GM11168 (cell line): ENCODE data around the gene SMARCB1.
"Not testable (repeated sequence)": the region's sequence is repeated elsewhere in the genome, so short reads cannot be mapped to it uniquely, and the experiment has no call there.

Experiments
- in situ Hi-C: fragments of 300-500 bp; cut with MboI; formaldehyde crosslinking; loops from one replicate; pipeline ENCODE4 v1.12.0; 2022; ENCODE audit warnings: low sequenced_read_pairs; ENCODE audit not compliant: unreplicated experiment

SMARCB1 gene

GRCh38 chr22:23841292-23841691 lies 54.5 kb downstream of the SMARCB1 start:
- in situ Hi-C loops: no loop called here

DNA sequence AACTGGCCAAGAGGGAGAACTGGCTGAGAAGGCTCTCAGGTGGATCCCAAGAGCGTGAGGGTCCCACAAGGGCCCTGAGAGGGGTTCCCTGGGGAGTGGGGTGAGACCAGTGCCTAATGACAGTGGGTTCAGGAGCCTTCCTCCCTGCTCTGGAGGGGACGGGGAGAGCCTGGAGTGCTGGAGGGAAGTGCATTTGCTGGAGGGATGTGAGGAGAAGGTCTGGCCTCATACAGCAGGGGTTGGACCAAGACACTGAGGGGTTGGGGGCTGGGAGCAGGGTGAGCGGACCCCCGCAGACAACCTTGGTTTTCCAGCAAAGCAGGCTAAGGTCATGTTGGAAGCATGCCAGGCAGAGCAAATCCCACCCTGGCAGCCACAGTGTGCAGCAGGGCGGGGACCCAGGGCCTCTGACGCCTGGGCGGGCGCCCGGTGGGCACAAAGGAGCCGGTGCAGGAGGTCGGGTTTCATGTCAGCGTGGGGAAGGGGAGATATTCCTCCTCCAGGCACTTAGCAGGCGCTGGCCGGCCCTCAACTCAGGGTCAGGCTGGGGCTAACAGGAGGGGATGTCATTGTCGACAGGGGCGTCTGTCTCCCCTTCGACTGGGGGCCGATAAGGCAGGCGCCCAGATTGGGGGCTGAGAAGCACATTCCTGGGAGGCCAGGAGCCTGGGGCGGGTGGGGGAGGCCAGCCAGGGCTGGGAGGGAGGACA lies 55.1 kb downstream of the SMARCB1 start:
- in situ Hi-C loops: no loop called here

DNA sequence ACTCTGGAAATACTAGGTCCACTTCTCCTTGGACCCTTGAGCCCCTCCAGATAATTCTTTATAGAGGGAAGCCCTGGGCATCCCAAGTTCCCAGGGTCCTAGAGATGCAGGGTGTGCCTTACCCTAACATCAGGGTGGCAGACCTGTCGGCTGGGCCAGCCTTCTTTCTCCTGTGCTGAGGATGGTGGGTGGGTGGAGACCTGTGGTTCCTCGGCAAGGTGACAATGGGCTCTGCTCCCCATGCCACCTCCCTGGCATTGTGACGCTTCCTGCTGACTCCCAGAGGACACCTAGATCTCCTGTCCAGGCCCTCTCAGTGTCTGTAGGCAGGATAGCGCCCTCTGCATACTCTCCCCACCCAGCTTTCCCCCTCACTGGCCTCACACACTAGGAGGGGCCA lies 55.8 kb downstream of the SMARCB1 start:
- in situ Hi-C loops: no loop called here

DNA sequence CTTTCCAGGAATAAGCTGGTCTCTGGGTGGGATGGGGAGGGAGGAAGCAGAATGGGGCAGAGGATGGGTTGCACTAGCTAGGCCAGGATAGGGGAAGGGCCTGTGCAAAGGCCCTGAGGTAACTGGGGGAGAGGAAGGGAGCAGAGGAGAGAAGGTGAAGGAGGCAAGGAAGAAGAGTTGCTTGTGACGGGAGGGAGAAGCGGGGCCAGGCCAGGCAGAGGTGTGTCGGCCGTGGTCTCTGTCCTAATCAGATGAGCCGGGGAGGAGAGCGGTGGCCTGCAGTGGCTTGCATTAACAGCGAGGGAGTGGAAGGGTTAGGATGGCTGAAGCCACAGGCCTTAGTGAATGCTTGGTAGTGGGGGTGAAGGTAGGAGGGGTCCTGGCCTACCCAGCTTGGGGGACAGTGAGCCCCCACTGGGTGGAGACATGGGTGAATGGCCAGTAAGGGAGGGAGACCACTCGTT lies 58.0 kb downstream of the SMARCB1 start:
- in situ Hi-C loops: loop anchor here (5.0 kb wide), 1 partner anchor 72 kb away; the partner anchor contains the start of gene MMP11

DNA sequence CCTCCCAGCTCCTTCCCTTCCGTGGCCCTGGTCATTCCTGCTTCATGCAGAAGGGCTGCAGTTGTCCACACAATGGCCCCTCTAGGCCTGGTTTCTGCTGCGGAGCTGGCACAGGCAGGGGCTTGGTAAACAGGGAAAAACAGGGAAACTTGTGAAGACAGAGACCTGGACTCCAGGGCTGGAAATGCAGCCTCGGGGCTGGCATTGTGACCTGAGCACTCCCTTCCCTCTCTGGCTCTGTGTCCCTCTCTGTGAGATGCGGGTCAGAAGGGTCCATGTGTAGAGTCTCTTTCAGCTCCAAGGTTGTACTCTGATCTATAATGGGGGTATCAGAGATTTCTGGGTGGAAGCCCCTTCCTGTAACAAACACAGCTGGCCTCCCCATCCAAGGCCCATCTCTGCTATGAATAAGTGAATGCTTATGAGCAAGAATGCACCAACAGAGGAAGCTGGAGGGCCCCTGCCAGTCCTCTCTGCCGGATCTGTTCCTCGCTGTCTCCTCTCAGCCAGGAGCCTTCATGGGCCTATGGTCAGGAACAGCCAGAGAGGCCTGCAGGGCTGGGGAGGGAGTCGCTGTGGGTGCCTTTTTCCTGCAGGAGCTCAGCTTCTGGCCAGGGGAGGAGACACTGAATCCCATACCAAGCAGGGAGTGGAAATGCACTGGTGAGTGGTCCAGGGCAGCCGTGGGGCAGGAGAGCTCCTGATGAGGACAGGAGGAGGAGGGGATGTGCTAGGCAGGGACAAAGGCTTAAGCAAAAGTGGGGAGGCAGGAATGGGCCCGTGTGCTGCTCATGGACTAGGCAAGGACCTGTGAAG lies 58.7 kb downstream of the SMARCB1 start:
- in situ Hi-C loops: loop anchor here (5.0 kb wide), 1 partner anchor 73 kb away; the partner anchor contains the start of gene MMP11

DNA sequence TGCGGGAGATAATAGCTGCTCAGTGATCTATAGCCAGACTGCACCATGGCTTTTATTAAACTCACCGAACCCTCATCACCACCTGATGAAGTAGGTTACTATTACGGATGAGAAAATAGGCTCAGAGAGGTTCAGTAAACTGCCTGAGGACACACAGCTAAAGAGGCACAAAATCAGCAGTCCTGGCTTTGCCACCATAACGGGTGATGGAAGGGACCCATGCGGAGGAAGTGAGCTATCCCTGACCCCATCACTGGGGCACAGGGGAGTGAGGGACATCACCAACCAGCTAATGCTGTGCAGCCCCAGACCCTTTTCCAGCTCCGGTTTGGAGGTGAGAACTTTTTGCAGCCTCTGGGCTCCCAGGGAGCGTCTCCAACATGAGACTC lies 59.3 kb downstream of the SMARCB1 start:
- in situ Hi-C loops: loop anchor here (5.0 kb wide), 1 partner anchor 74 kb away; the partner anchor contains the start of gene MMP11

GRCh38 chr22:23847310-23847920 lies 60.6 kb downstream of the SMARCB1 start:
- in situ Hi-C loops: loop anchor here (5.0 kb wide), 1 partner anchor 75 kb away; the partner anchor contains the start of gene MMP11

DNA sequence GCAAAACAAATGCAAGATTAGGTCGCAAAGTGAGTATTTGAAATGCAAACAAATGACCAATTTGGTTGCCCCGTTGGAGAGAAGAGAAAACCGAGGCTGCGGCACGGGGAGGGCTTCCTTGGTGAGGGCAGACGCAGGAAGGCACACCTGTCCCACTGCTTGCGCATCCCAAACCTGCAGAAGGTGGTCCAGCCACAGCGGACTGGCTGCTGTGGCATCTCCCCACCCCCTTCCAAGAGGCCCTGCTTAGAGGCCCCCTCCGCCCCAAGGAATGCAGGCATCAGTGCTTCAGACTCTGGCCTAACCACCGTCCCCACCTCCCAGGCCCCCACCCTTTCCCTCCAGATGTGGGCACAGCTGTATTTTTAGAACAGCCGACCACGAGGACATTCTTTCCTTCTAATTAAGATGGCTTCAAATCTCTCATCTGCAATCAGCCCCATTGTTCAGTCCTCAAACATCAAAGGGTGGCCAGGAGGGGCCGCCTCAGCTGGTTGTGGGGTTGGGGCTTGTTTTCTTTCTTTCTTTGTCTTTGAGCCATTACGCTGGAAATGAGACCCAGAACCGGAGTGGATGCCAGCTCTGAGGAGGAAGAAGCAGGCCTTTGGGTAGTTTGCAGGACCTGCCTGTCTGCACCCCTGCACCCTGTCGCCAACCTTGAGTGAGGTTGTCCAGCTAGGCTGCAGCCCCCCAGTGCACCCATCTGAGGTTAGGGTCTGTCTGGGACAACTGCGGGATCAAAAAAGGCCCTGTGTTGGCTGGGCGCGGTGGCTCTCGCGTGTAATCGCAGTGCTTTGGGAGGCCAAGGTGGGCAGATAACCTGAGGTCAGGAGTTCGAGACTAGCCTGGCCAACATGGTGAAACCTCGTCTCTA lies 61.5 kb downstream of the SMARCB1 start:
- in situ Hi-C loops: loop anchor here (5.0 kb wide), 1 partner anchor 76 kb away; the partner anchor contains the start of gene MMP11

GRCh38 chr22:23849009-23850006 lies 62.5 kb downstream of the SMARCB1 start:
- in situ Hi-C loops: loop anchor here (5.0 kb wide), 1 partner anchor 77 kb away; the partner anchor contains the start of gene MMP11

GRCh38 chr22:23850136-23850611 lies 63.4 kb downstream of the SMARCB1 start:
- in situ Hi-C loops: no loop called here

DNA sequence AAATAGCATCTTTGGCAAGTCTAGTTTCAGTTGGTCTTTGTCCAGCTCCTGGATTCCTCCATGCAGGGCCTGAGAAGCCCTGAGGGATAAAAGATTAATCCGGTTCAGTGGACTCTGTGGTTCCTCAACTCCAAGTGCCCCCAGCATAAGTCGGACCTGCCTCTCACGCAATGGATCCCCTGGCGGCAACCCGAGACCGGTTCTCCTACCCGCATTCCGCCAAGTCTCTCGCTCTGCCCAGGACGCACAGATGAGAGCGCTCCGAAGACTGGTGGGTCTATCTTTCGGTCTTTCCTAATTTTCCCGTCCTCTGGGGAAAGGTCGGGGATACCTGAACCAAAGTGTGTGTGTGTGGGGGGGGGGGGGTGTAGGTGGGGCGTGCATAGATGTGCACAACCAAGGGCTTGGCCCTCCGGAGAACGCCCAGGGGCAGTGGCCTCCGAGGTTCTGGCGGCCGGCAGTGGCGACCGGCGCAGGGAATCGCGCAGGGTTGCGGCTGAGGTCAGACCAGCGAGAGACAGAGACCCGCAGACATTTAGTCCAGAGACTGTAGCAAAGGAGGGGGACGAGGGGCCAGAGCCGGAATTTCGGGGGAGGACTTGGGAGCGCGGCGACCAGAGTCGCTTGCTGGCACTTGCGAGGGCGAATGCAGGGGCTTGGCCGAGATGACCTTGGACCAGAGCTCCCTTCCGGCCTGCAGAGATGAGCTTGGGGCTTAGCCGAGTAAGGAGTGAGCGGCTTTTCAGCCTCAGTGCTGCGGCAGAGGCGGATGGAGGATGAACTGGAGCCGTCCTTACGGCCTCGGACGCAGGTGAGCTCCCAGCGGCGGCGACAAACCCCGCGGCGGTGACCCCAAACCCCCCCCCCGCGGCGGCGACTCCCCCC lies 70.2 kb downstream of the SMARCB1 start:
- in situ Hi-C loops: no loop called here

DNA sequence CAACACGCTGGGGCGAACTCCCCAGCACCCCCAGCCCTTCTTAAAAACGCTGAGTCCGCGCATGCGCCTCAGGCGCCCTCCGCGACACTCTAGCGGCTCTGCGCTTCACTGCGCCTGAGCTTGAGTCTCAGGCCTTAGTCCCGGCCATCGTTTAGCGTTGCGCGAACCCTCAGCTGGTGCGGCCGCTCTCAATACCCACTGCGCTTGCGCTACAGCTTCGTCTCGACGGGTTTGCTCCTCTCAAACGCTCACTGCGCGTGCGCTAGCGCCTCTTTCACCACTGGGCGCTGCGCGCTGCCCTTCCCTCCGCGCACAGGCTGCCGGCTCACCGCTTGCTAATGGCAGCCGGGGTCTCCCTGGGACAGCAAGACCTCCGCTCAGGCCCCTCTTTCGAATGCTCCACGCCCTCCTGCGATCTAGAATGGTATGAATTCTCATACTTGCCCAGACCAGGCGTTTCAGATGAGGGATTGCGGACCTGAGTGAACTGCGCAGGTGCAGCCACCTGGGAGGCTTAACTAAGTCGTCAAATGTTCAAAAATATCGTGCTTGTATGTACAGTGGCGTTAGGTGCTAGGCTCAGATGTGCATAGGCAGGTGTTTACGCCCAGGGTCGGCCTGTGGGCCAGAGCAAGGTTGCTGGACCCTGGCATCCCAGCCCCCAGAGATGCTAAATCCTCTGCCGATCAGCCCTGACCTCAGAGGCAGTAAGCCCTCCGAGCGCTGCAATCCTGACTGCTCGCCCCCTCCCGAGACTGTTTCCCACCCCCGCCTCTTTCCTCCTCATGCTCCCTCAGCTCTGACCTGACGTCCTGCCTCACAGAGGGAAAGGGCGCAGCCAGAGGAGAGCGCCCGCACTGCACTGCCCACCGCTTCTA lies 71.1 kb downstream of the SMARCB1 start, which contains the start of gene SLC2A11:
TSS of gene SLC2A11 (plus strand) at position 270 of the 878 bp plus-strand sequence. CDS start at position 395, 125 bp downstream.
- in situ Hi-C loops: no loop called here

DNA sequence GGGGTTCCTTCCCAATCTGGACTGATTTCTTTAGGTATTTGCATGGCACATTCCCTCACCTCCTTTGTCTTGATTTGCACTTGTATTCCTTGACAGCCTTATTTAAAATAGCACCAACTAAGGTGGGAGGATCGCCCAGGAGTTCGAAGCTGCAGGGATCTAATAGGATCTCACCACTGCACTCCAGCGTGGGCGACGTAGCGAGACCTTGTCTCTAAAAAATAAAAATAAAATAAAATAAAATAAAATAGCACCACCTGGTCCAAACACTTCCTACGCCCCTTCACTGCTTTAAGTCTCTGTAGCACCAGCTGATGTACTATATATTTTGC lies 71.7 kb downstream of the SMARCB1 start:
- in situ Hi-C loops: no loop called here

- in situ Hi-C loops: no loop called here
Observed at GRCh38 chr22:23859201-23859600, 72.4 kb downstream of the SMARCB1 start.

DNA sequence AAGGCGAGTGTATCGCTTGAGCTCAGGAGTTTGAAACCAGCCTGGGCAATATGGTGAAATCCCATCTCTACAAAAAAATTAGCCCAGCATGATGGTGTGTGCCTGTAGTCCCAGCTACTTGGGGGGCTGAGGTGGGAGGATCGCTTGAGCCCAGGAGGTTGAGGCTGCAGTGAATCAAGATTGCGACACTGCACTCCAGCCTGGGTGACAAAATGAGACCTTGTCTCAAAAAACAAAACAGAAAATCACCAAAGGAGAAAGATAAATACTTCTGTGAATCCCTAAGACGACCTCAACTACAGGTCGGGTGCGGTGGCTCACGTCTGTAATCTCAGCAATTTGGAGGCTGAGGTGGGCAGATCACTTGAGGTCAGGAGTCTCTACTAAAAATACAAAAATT lies 73.4 kb downstream of the SMARCB1 start:
- in situ Hi-C loops: not testable (repeated sequence)

DNA sequence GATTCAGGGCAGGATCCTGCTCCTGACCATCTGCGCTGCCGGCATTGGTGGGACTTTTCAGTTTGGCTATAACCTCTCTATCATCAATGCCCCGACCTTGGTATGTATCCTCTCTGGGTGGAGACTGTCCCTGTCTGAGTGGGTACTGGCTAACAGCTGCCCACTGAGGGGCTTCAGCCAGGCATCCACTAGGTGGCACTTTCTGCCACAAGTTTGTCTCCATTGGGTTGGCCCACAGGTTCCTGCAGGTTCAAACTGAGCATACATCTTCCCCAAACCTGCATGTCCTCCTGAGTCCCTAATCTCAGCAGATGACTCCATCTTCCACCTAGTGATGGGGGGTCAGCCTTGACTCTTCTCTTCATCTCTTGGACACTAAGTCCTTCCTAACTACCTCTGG lies 75.3 kb downstream of the SMARCB1 start:
- in situ Hi-C loops: no loop called here
